ENCODE data around the gene IRF2BP1. TPM values are rescaled to one million over a fixed set of nuclear protein-coding genes. Genes with fewer than 3 reads are reported as not detected.

Gene IRF2BP1
- total and polyA plus RNA-seq, 7 donors = 7.8 to 25.5 (median 18.0) TPM

GRCh38 chr19:45879055-45879454 is 6.9 kb downstream of the IRF2BP1 start:
- Histone ChIP-seq H3K4me3 (no peak overlapping the region), H3K27ac (no peak overlapping the region), H3K36me3 (peaks cover 0 to 3% (median under 1%) of the 10 kb centered on the region in 4 donors), H3K27me3 (peaks cover 3 to 19% (median 5%) of the 10 kb centered on the region in 3 donors), H3K9me3 (no peaks in the 10 kb centered on the region), H3K4me1 (peaks cover 0 to 34% (median 25%) of the 10 kb centered on the region in 4 donors)
- intact Hi-C loops (cut with DNase I) = no loop called here
- WGBS, 2 donors = 55 to 59% methylated on average over 8 of the region's 8 CpGs
- DNase-seq = no peak
- TF ChIP-seq POLR2A (IDR thresholded peaks at IDR 0.05) (no peak), EP300 (IDR thresholded peaks at IDR 0.05) (no peak), CTCF (IDR thresholded peaks at IDR 0.05) (no peak), POLR2AphosphoS5 (IDR thresholded peaks at IDR 0.05) (no peak)

- WGBS, 2 donors = 21 to 63% methylated on average over 11 of the region's 11 CpGs
- Histone ChIP-seq H3K27me3 (peaks cover 3 to 19% (median 5%) of the 10 kb centered on the region in 3 donors), H3K36me3 (no peaks in the 10 kb centered on the region), H3K4me3 (no peak overlapping the region), H3K27ac (no peak overlapping the region), H3K9me3 (no peaks in the 10 kb centered on the region), H3K4me1 (peaks cover 0 to 25% (median 16%) of the 10 kb centered on the region in 4 donors)
- intact Hi-C loops (cut with DNase I) = no loop called here
- DNase-seq = no peak
- no peak for TF ChIP-seq POLR2AphosphoS5 (IDR thresholded peaks at IDR 0.05)
Observed at GRCh38 chr19:45878043-45878794, 7.7 kb downstream of the IRF2BP1 start.

GRCh38 chr19:45876411-45877197 is 9.3 kb downstream of the IRF2BP1 start:
- Histone ChIP-seq H3K4me1 (peaks cover 0 to 11% (median 5%) of the 10 kb centered on the region in 4 donors), H3K9me3 (no peaks in the 10 kb centered on the region), H3K27ac (peak overlapping the region in 3 of 4 donors; percentile 27 to 57 (median 56)), H3K27me3 (peaks cover 3 to 19% (median 5%) of the 10 kb centered on the region in 3 donors), H3K4me3 (peak overlapping the region in 3 of 4 donors; percentile 16 to 33 (median 27)), H3K36me3 (no peaks in the 10 kb centered on the region)
- intact Hi-C loops (cut with DNase I) = no loop called here
- WGBS, 2 donors = 7 to 8% methylated on average over 41 of the region's 41 CpGs
- TF ChIP-seq POLR2A (IDR thresholded peaks at IDR 0.05) = no peak
- TF ChIP-seq CTCF (IDR thresholded peaks at IDR 0.05) = no peak
- TF ChIP-seq EP300 (IDR thresholded peaks at IDR 0.05) = no peak
- TF ChIP-seq POLR2AphosphoS5 (IDR thresholded peaks at IDR 0.05) = no peak
- DNase-seq = peak; percentile 75

GRCh38 chr19:45876161-45876410 is 9.9 kb downstream of the IRF2BP1 start:
- Histone ChIP-seq H3K9me3 (no peaks in the 10 kb centered on the region), H3K27me3 (peaks cover 3 to 19% (median 5%) of the 10 kb centered on the region in 3 donors), H3K36me3 (no peaks in the 10 kb centered on the region), H3K4me1 (peaks cover 0 to 11% (median 5%) of the 10 kb centered on the region in 4 donors), H3K27ac (peak overlapping the region in 3 of 4 donors; percentile 27 to 57 (median 56)), H3K4me3 (peak overlapping the region in 2 of 4 donors; percentile 27 to 33)
- TF ChIP-seq POLR2A (IDR thresholded peaks at IDR 0.05) (no peak), CTCF (IDR thresholded peaks at IDR 0.05) (no peak), POLR2AphosphoS5 (IDR thresholded peaks at IDR 0.05) (no peak), EP300 (IDR thresholded peaks at IDR 0.05) (no peak)
- DNase-seq = no peak
- intact Hi-C loops (cut with DNase I) = no loop called here
- 46 to 52% methylated on average over 4 of the region's 4 CpGs for WGBS, 2 donors

GRCh38 chr19:45874620-45874966 is 11.3 kb downstream of the IRF2BP1 start:
- Histone ChIP-seq H3K4me3 (no peak overlapping the region), H3K27ac (no peak overlapping the region), H3K36me3 (no peaks in the 10 kb centered on the region), H3K9me3 (no peaks in the 10 kb centered on the region), H3K4me1 (peaks cover 0 to 11% (median 5%) of the 10 kb centered on the region in 4 donors), H3K27me3 (peaks cover 3 to 15% (median 5%) of the 10 kb centered on the region in 3 donors)
- no peak for DNase-seq
- TF ChIP-seq POLR2AphosphoS5 (IDR thresholded peaks at IDR 0.05) = no peak
- no peak for TF ChIP-seq EP300 (IDR thresholded peaks at IDR 0.05)
- no peak for TF ChIP-seq POLR2A (IDR thresholded peaks at IDR 0.05)
- TF ChIP-seq CTCF (IDR thresholded peaks at IDR 0.05) = no peak
- 83 to 91% methylated on average over 7 of the region's 7 CpGs for WGBS, 2 donors
- intact Hi-C loops (cut with DNase I) = no loop called here

Measured in sigmoid colon (tissue), 7 donors.